Pancreas (tissue), 10 donors: ENCODE measurements around the gene NFIA. TPM values are rescaled to one million over a fixed set of nuclear protein-coding genes. Genes with fewer than 3 reads are reported as not detected.

Source experiments
- ATAC-seq, 4 donors: fragments of 200-7000 bp; cut with Tn5 transposase; one replicate each; pipeline versions ENCODE4 v1.8.0 to v1.9.1; 2020; ENCODE audit warnings: mild to moderate bottlenecking in 4 of 4, moderate library complexity in 4 of 4
- DNase-seq, 6 donors: peaks; one replicate each; pipeline ENCODE4 v3.0.0-alpha.2; 2020
- FAIRE-seq: peaks from 2 replicates; lab custom pipeline; 2012; peaks lifted over from hg19 to GRCh38; lab: Jason Lieb, UNC
- H3K27ac ChIP-seq, 4 donors: fragments of 200-600 bp; sonication (generic); 1 replicate in 3 of 4; 2 replicates in 1 of 4; pipeline versions ENCODE4 v1.5.0 to v1.8.0; 2020
- H3K27me3 ChIP-seq, 4 donors: fragments of 200-600 bp; one replicate each; pipeline ENCODE4 v1.8.0; 2021
- H3K36me3 ChIP-seq, 3 donors: fragments of 200-600 bp; sonication (generic) in 1 of 3; one replicate each; pipeline versions ENCODE4 v1.5.0 to v1.8.0; 2020 to 2021
- H3K4me1 ChIP-seq, 3 donors: fragments of 200-600 bp; one replicate each; pipeline ENCODE4 v1.8.0; 2021
- H3K4me3 ChIP-seq, 4 donors: fragments of 200-600 bp; sonication (generic) in 2 of 4; one replicate each; pipeline versions ENCODE4 v1.5.0 to v1.8.0; 2020 to 2021
- H3K9me3 ChIP-seq, 4 donors: fragments of 200-600 bp; one replicate each; pipeline ENCODE4 v1.8.0; 2021
- WGBS, 2 donors: extraction: QIAGEN DNeasy Blood & Tissue Kit; methylation state at CpG; one replicate each; pipeline ENCODE4 v1.1.7; 2013; 5-methylcytosine and 5-hydroxymethylcytosine counted together
- intact Hi-C, 3 donors: fragments of 100-400 bp; cut with DNase I; formaldehyde crosslinking; loops; one replicate each; pipeline versions ENCODE4 v1.11.1 to v1.14.2; 2022
- polyA plus RNA-seq, 2 donors: library from polyadenylated mRNA; stranded (reverse); fragments of 200-250 nt; gene quantifications; one replicate each; pipeline ENCODE4 v1.2.3, GENCODE V29; 2013
- total RNA-seq, 6 donors: library from RNA; stranded (reverse); fragmentation: NEBNext Ultra II Directional in 4 of 6; extraction: Animal tissue kit (Norgen Biotek cat#: 25700) in 4 of 6; gene quantifications; one replicate each; pipeline versions ENCODE4 v1.2.1 to v1.2.4, GENCODE V29; 2021 to 2023
- TF ChIP-seq, protein P1 (sequence below), 4 donors: fragments of 200-600 bp; sonication (generic) in 3 of 4; IDR thresholded peaks; one replicate each; pipeline versions ENCODE4 v1.5.0 to v1.8.0; 2021; ENCODE audit warnings: antibody characterized with exemption in 4 of 4
- donor health status: healthy with polysubstance abuse.
- donor health status: DM: no; HTN: no; CAD: no; lungs with moderate emphysema.
- donor health status: DM: no; HTN: no; CAD: no.
- donor health status: control.
- donor health status: control.
- donor health status: Bipolar disorder and iron deficiency.
- donor health status: DM: yes; HTN: yes; CAD: no.
- donor health status: DM: no; HTN: no; CAD: no.
- donor health status: DM: no; HTN: no; CAD: no.
- donor health status: DM: yes; HTN: yes; CAD: no.

The NFIA gene
- total and polyA plus RNA-seq, 8 donors = 4.9 to 48.1 (median 30.2) TPM

- FAIRE-seq (no peak), DNase-seq (no peak), ATAC-seq (no peak)
- intact Hi-C loops = no loop called here
- WGBS, 2 donors = 86 to 89% methylated on average over 2 of the region's 2 CpGs
- peaks cover 22 to 52% (median 50%) of the 10 kb centered on the region in 3 donors for H3K4me1 ChIP-seq
- TF ChIP-seq, protein P1, sequence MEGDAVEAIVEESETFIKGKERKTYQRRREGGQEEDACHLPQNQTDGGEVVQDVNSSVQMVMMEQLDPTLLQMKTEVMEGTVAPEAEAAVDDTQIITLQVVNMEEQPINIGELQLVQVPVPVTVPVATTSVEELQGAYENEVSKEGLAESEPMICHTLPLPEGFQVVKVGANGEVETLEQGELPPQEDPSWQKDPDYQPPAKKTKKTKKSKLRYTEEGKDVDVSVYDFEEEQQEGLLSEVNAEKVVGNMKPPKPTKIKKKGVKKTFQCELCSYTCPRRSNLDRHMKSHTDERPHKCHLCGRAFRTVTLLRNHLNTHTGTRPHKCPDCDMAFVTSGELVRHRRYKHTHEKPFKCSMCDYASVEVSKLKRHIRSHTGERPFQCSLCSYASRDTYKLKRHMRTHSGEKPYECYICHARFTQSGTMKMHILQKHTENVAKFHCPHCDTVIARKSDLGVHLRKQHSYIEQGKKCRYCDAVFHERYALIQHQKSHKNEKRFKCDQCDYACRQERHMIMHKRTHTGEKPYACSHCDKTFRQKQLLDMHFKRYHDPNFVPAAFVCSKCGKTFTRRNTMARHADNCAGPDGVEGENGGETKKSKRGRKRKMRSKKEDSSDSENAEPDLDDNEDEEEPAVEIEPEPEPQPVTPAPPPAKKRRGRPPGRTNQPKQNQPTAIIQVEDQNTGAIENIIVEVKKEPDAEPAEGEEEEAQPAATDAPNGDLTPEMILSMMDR (IDR thresholded peaks at IDR 0.05) = no peak
- H3K36me3 ChIP-seq = no peaks in the 10 kb centered on the region
- H3K27ac ChIP-seq = no peak overlapping the region
- H3K4me3 ChIP-seq = no peak overlapping the region
- H3K27me3 ChIP-seq = no peaks in the 10 kb centered on the region
- no peaks in the 10 kb centered on the region for H3K9me3 ChIP-seq
Measured at GRCh38 chr1:61122389-61122788, 40.0 kb downstream of the NFIA start.

DNA sequence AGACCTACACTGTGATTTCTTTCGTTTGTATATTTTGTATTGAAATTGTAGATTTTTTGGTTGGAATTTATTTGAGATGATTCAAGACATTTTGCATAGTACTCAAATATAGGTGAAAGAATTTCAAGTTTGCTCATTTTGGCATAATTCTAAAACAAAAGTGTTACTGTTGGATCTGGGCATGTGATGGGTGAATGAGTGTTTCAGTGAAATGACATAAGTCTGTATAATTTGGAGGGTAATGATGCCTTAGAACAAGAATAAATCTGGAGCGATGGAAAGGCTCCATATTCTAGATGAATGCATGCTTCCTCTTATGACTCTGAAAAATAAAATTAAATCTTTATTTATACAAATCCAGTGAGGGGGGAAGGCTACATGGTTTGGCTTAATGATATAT, 41.0 kb downstream of the NFIA start:
- 93 to 94% methylated on average over 2 of the region's 2 CpGs for WGBS, 2 donors
- no peak for FAIRE-seq

DNA sequence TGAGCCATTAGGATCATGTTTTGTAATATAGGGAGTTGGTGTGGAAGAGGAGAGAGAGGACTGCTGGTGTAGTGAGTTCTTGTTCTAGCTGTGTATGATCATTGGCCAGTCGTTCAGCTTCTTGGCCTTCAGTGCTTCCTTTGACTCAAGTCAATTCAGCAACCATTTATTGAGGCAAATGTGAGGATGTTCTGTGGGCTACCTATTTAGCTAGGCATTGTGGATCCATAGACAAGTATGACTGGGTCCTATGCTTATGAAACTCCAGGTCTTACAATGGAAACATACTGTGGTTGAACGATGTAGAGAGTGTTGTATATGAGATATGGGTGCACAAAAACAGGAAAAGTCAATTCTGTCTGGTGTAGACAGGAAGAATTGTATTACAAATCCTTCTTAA, 41.7 kb downstream of the NFIA start:
- H3K36me3 ChIP-seq = no peaks in the 10 kb centered on the region
- WGBS, 2 donors = 77 to 78% methylated on average over 2 of the region's 2 CpGs
- ATAC-seq (no peak), DNase-seq (no peak), FAIRE-seq (no peak)
- TF ChIP-seq, protein P1 (IDR thresholded peaks at IDR 0.05) = no peak
- no peak overlapping the region for H3K4me3 ChIP-seq
- H3K4me1 ChIP-seq = peaks cover 20 to 49% (median 48%) of the 10 kb centered on the region in 3 donors
- no peaks in the 10 kb centered on the region for H3K27me3 ChIP-seq
- H3K27ac ChIP-seq = peak overlapping the region in 1 of 4 donors; percentile 12
- intact Hi-C loops = no loop called here
- H3K9me3 ChIP-seq = no peaks in the 10 kb centered on the region

More for the DNA sequence above, 41.0 kb downstream of the NFIA start:
- Histone ChIP-seq H3K36me3 (no peaks in the 10 kb centered on the region), H3K4me3 (no peak overlapping the region), H3K9me3 (no peaks in the 10 kb centered on the region), H3K4me1 (peaks cover 22 to 52% (median 50%) of the 10 kb centered on the region in 3 donors), H3K27me3 (no peaks in the 10 kb centered on the region), H3K27ac (no peak overlapping the region)
- no peak for ATAC-seq
- TF ChIP-seq, protein P1 (IDR thresholded peaks at IDR 0.05) = no peak
- intact Hi-C loops = no loop called here
- DNase-seq = no peak

GRCh38 chr1:61124696-61125095, 42.3 kb downstream of the NFIA start:
- intact Hi-C loops = no loop called here
- peaks cover 16 to 43% (median 42%) of the 10 kb centered on the region in 3 donors for H3K4me1 ChIP-seq
- DNase-seq (no peak), ATAC-seq (peak in 3 of 4 donors; percentile 36 to 67 (median 53)), FAIRE-seq (no peak)
- no peak overlapping the region for H3K4me3 ChIP-seq
- H3K36me3 ChIP-seq = no peaks in the 10 kb centered on the region
- H3K27me3 ChIP-seq = no peaks in the 10 kb centered on the region
- no peaks in the 10 kb centered on the region for H3K9me3 ChIP-seq
- peak overlapping the region in 2 of 4 donors; percentile 12 to 19 for H3K27ac ChIP-seq
- WGBS, 2 donors = 53 to 65% methylated on average over 3 of the region's 3 CpGs
- TF ChIP-seq, protein P1 (IDR thresholded peaks at IDR 0.05) = no peak

DNA sequence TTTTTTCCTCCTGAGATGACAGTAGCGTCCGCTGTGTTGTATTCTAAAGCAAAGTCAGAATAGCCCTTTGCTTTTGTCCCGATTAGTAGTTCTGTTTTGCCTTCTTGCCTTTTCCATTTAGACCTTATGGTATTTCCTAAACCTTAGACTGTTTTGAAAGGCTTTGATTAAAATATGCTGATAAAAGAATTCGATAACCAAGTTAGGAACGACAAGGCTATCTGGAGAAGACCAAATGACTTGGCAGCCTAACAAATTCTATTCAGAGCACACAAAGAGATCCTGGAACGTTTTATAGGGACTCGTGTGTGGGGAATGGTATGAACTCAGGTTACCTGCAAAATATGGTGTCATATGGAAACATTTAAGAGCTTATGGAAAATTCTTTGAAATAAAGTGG, 42.9 kb downstream of the NFIA start:
- no peak for DNase-seq
- ATAC-seq = peak in 3 of 4 donors; percentile 19 to 52 (median 34)
- Histone ChIP-seq H3K36me3 (no peaks in the 10 kb centered on the region), H3K27ac (peak overlapping the region in 2 of 4 donors; percentile 12 to 19), H3K9me3 (no peaks in the 10 kb centered on the region), H3K4me1 (peaks cover 16 to 37% (median 36%) of the 10 kb centered on the region in 3 donors), H3K4me3 (no peak overlapping the region), H3K27me3 (no peaks in the 10 kb centered on the region)
- 21 to 26% methylated on average over 7 of the region's 7 CpGs for WGBS, 2 donors
- no peak for FAIRE-seq
- intact Hi-C loops = no loop called here
- TF ChIP-seq, protein P1 (IDR thresholded peaks at IDR 0.05) = no peak
